Measurements from ENCODE around the gene MED23. TPM values are rescaled to one million over a fixed set of nuclear protein-coding genes. Genes with fewer than 3 reads are reported as not detected.
A peak's percentile ranks its signal among the peaks of the same experiment; 100 is the strongest.

The MED23 gene
- total and polyA plus RNA-seq, 3 experiments from 2014 or later: 15.6 to 36.4 (median 35.1) TPM

GRCh38 chr6:131638013-131638412 is 10.0 kb upstream of the MED23 start:
- Mint-ChIP-seq H3K4me3 (no peak overlapping the region), H3K36me3 (peaks cover 0 to 5% (median 0%) of the 10 kb centered on the region in 3 donors), H3K4me1 (no peaks in the 10 kb centered on the region), H3K27me3 (peaks cover 0 to 2% of the 10 kb centered on the region in 2 donors), H3K9me3 (no peaks in the 10 kb centered on the region), H3K27ac (peak overlapping the region in 1 of 8 donors; percentile 29)
- Histone ChIP-seq H3K36me3 (ENCODE audit: insufficient read depth, low read length) (no peaks in the 10 kb centered on the region), H3K4me3 (ENCODE audit: low read length) (no peak overlapping the region), H3K27ac (ENCODE audit: low read depth, low read length) (peak overlapping the region; percentile 48), H3K4me1 (ENCODE audit: insufficient read depth, low read length) (no peaks in the 10 kb centered on the region), H3K9me3 (ENCODE audit: low read length) (no peaks in the 10 kb centered on the region), H3K27me3 (ENCODE audit: insufficient read depth, low read length, poor library complexity, severe bottlenecking) (no peaks in the 10 kb centered on the region)
- ChIA-PET CTCF (interaction anchor here (5.7 kb wide), 1 partner anchor 10 kb away, joined by 41 read pairs; the partner anchor contains the start of gene MED23), POLR2A (no interaction called here)
- DNase-seq: no peak

- Mint-ChIP-seq H3K4me3 (no peak within 1 kb of the TSS), H3K4me1 (no peaks in the 10 kb centered on the region), H3K27ac (peak within 1 kb of the TSS in 1 of 8 donors; percentile 29), H3K36me3 (peaks cover 0 to 5% (median 0%) of the 10 kb centered on the region in 3 donors), H3K27me3 (peaks cover 0 to 2% of the 10 kb centered on the region in 2 donors), H3K9me3 (no peaks in the 10 kb centered on the region)
- no peaks in the 10 kb centered on the region for H3K27me3 ChIP-seq (ENCODE audit: insufficient read depth, low read length, poor library complexity, severe bottlenecking)
- H3K4me3 ChIP-seq (ENCODE audit: low read length): no peak within 1 kb of the TSS
- ChIA-PET CTCF (interaction anchor here (5.7 kb wide), 1 partner anchor 9 kb away, joined by 41 read pairs; the partner anchor contains the start of gene MED23), POLR2A (no interaction called here)
- peak within 1 kb of the TSS; percentile 48 for H3K27ac ChIP-seq (ENCODE audit: low read depth, low read length)
- H3K4me1 ChIP-seq (ENCODE audit: insufficient read depth, low read length): no peaks in the 10 kb centered on the region
- H3K9me3 ChIP-seq (ENCODE audit: low read length): no peaks in the 10 kb centered on the region
- no peak for DNase-seq
- no peaks in the 10 kb centered on the region for H3K36me3 ChIP-seq (ENCODE audit: insufficient read depth, low read length)
Observed at GRCh38 chr6:131636880-131637792, 9.1 kb upstream of the MED23 start, which contains the start of gene ENPP3. ENPP3 (plus strand) TSS chr6:131637302; CDS start chr6:131637385, 83 bp downstream.

GRCh38 chr6:131635384-131636340 is 7.6 kb upstream of the MED23 start:
- CTCF ChIA-PET: interaction anchor here (5.7 kb wide), 1 partner anchor 8 kb away, joined by 41 read pairs; the partner anchor contains the start of gene MED23

GRCh38 chr6:131631625-131632289 is 3.7 kb upstream of the MED23 start:
- Histone ChIP-seq H3K27ac (ENCODE audit: low read depth, low read length) (no peak overlapping the region), H3K36me3 (ENCODE audit: insufficient read depth, low read length) (no peaks in the 10 kb centered on the region), H3K4me3 (ENCODE audit: low read length) (no peak overlapping the region), H3K4me1 (ENCODE audit: insufficient read depth, low read length) (peaks cover 11% of the 10 kb centered on the region), H3K27me3 (ENCODE audit: insufficient read depth, low read length, poor library complexity, severe bottlenecking) (no peaks in the 10 kb centered on the region), H3K9me3 (ENCODE audit: low read length) (no peaks in the 10 kb centered on the region)
- H3K27me3 Mint-ChIP-seq: peaks cover 0 to 2% of the 10 kb centered on the region in 2 donors
- H3K9me3 Mint-ChIP-seq: no peaks in the 10 kb centered on the region
- DNase-seq: no peak
- POLR2A ChIA-PET: no interaction called here
- peak overlapping the region in 2 of 7 donors; percentile 7 to 16 for H3K4me3 Mint-ChIP-seq
- peaks cover 0 to 8% (median 0%) of the 10 kb centered on the region in 3 donors for H3K36me3 Mint-ChIP-seq
- no peak overlapping the region for H3K27ac Mint-ChIP-seq
- CTCF ChIA-PET: no interaction called here
- H3K4me1 Mint-ChIP-seq: peaks cover 22 to 33% (median 29%) of the 10 kb centered on the region in 3 donors

More at GRCh38 chr6:131635384-131636340, 7.6 kb upstream of the MED23 start:
- Mint-ChIP-seq H3K27me3 (peaks cover 0 to 2% of the 10 kb centered on the region in 2 donors), H3K27ac (no peak overlapping the region), H3K4me3 (no peak overlapping the region), H3K36me3 (peaks cover 0 to 5% (median 0%) of the 10 kb centered on the region in 3 donors), H3K9me3 (no peaks in the 10 kb centered on the region), H3K4me1 (no peaks in the 10 kb centered on the region)
- POLR2A ChIA-PET: no interaction called here
- Histone ChIP-seq H3K4me1 (ENCODE audit: insufficient read depth, low read length) (no peaks in the 10 kb centered on the region), H3K27me3 (ENCODE audit: insufficient read depth, low read length, poor library complexity, severe bottlenecking) (no peaks in the 10 kb centered on the region), H3K27ac (ENCODE audit: low read depth, low read length) (no peak overlapping the region), H3K36me3 (ENCODE audit: insufficient read depth, low read length) (no peaks in the 10 kb centered on the region), H3K9me3 (ENCODE audit: low read length) (no peaks in the 10 kb centered on the region), H3K4me3 (ENCODE audit: low read length) (no peak overlapping the region)
- DNase-seq: no peak

- Histone ChIP-seq H3K27ac (ENCODE audit: low read depth, low read length) (no peak overlapping the region), H3K4me3 (ENCODE audit: low read length) (no peak overlapping the region), H3K4me1 (ENCODE audit: insufficient read depth, low read length) (peaks cover 17% of the 10 kb centered on the region), H3K9me3 (ENCODE audit: low read length) (no peaks in the 10 kb centered on the region), H3K36me3 (ENCODE audit: insufficient read depth, low read length) (peaks cover 2% of the 10 kb centered on the region), H3K27me3 (ENCODE audit: insufficient read depth, low read length, poor library complexity, severe bottlenecking) (no peaks in the 10 kb centered on the region)
- H3K9me3 Mint-ChIP-seq: no peaks in the 10 kb centered on the region
- POLR2A ChIA-PET: no interaction called here
- no peak for DNase-seq
- peaks cover 28 to 45% (median 36%) of the 10 kb centered on the region in 3 donors for H3K4me1 Mint-ChIP-seq
- peak overlapping the region in 3 of 7 donors; percentile 4 to 100 (median 94) for H3K4me3 Mint-ChIP-seq
- CTCF ChIA-PET: interaction anchor here (0.8 to 2.6 kb wide), 2 partner anchors 10 to 744 kb away, joined by 3 to 19 read pairs; no protein-coding TSS in a partner anchor
- peak overlapping the region in 6 of 8 donors; percentile 18 to 90 (median 44) for H3K27ac Mint-ChIP-seq
- no peaks in the 10 kb centered on the region for H3K27me3 Mint-ChIP-seq
- H3K36me3 Mint-ChIP-seq: peaks cover 0 to 19% (median 0%) of the 10 kb centered on the region in 3 donors
Observed at GRCh38 chr6:131629651-131630050, 1.6 kb upstream of the MED23 start.

- peak overlapping the region; percentile 78 to 100 (median 90) for H3K27ac Mint-ChIP-seq
- H3K27ac ChIP-seq (ENCODE audit: low read depth, low read length): no peak overlapping the region
- H3K9me3 Mint-ChIP-seq: no peaks in the 10 kb centered on the region
Observed at GRCh38 chr6:131628726-131629125, 684 bp upstream of the MED23 start.

GRCh38 chr6:131615275-131615674 is 12.8 kb downstream of the MED23 start:
- peaks cover 4 to 90% (median 17%) of the 10 kb centered on the region in 3 donors for H3K36me3 Mint-ChIP-seq
- no peaks in the 10 kb centered on the region for H3K9me3 Mint-ChIP-seq
- no peak overlapping the region for H3K4me3 Mint-ChIP-seq
- Histone ChIP-seq H3K4me1 (ENCODE audit: insufficient read depth, low read length) (no peaks in the 10 kb centered on the region), H3K4me3 (ENCODE audit: low read length) (no peak overlapping the region), H3K27me3 (ENCODE audit: insufficient read depth, low read length, poor library complexity, severe bottlenecking) (no peaks in the 10 kb centered on the region), H3K36me3 (ENCODE audit: insufficient read depth, low read length) (peaks cover 58% of the 10 kb centered on the region), H3K27ac (ENCODE audit: low read depth, low read length) (no peak overlapping the region), H3K9me3 (ENCODE audit: low read length) (no peaks in the 10 kb centered on the region)
- CTCF ChIA-PET: no interaction called here
- no peak for DNase-seq
- peaks cover 4 to 12% (median 11%) of the 10 kb centered on the region in 3 donors for H3K4me1 Mint-ChIP-seq
- H3K27me3 Mint-ChIP-seq: no peaks in the 10 kb centered on the region
- H3K27ac Mint-ChIP-seq: no peak overlapping the region
- POLR2A ChIA-PET: no interaction called here

More at GRCh38 chr6:131628726-131629125, 684 bp upstream of the MED23 start:
- Histone ChIP-seq H3K4me1 (ENCODE audit: insufficient read depth, low read length) (peaks cover 17% of the 10 kb centered on the region), H3K4me3 (ENCODE audit: low read length) (peak overlapping the region; percentile 91), H3K9me3 (ENCODE audit: low read length) (no peaks in the 10 kb centered on the region), H3K36me3 (ENCODE audit: insufficient read depth, low read length) (peaks cover 10% of the 10 kb centered on the region), H3K27me3 (ENCODE audit: insufficient read depth, low read length, poor library complexity, severe bottlenecking) (no peaks in the 10 kb centered on the region)
- peaks cover 29 to 45% (median 36%) of the 10 kb centered on the region in 3 donors for H3K4me1 Mint-ChIP-seq
- peaks cover 0 to 27% (median 0%) of the 10 kb centered on the region in 3 donors for H3K36me3 Mint-ChIP-seq
- ChIA-PET CTCF (interaction anchor here (0.6 to 2.9 kb wide), 19 partner anchors 9 to 743 kb away, joined by 3 to 41 read pairs (median 4); partner anchors contain the start of gene ENPP3), POLR2A (no interaction called here)
- peak in 1 of 5 donors; percentile 3 for DNase-seq
- peak overlapping the region; percentile 94 to 100 (median 98) for H3K4me3 Mint-ChIP-seq
- H3K27me3 Mint-ChIP-seq: no peaks in the 10 kb centered on the region

All from CD8-positive, alpha-beta memory T cell (primary cell).